ENCODE results near the gene COL26A1. TPM values are rescaled to one million over a fixed set of nuclear protein-coding genes. Genes with fewer than 3 reads are reported as not detected.
"Not testable (repeated sequence)": the region's sequence is repeated elsewhere in the genome, so short reads cannot be mapped to it uniquely, and the experiment has no call there.

Gene COL26A1
- total RNA-seq, 2 experiments from 2014 or later = not detected

GRCh38 chr7:101502466-101503098 lies 139.9 kb downstream of the COL26A1 start:
- H3K9me3 ChIP-seq (ENCODE audit: low read length) = no peaks in the 10 kb centered on the region
- H2AFZ ChIP-seq (ENCODE audit: low read length) = no peak overlapping the region
- TF ChIP-seq, protein P1, sequence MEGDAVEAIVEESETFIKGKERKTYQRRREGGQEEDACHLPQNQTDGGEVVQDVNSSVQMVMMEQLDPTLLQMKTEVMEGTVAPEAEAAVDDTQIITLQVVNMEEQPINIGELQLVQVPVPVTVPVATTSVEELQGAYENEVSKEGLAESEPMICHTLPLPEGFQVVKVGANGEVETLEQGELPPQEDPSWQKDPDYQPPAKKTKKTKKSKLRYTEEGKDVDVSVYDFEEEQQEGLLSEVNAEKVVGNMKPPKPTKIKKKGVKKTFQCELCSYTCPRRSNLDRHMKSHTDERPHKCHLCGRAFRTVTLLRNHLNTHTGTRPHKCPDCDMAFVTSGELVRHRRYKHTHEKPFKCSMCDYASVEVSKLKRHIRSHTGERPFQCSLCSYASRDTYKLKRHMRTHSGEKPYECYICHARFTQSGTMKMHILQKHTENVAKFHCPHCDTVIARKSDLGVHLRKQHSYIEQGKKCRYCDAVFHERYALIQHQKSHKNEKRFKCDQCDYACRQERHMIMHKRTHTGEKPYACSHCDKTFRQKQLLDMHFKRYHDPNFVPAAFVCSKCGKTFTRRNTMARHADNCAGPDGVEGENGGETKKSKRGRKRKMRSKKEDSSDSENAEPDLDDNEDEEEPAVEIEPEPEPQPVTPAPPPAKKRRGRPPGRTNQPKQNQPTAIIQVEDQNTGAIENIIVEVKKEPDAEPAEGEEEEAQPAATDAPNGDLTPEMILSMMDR (conservative IDR thresholded peaks at IDR 0.05; ENCODE audit: low read length) = no peak
- TF ChIP-seq EZH2phosphoT487 (IDR thresholded peaks at IDR 0.05; ENCODE audit: borderline replicate concordance, low read depth, low read length) = no peak
- intact Hi-C loops (cut with micrococcal nuclease; ENCODE audit: unreplicated experiment) = no loop called here
- no peak overlapping the region for H3K4me3 ChIP-seq (ENCODE audit: low read depth, low read length, poor library complexity, severe bottlenecking)
- no peaks in the 10 kb centered on the region for H3K79me2 ChIP-seq (ENCODE audit: insufficient read depth, low read depth, low read length)
- no peaks in the 10 kb centered on the region for H3K36me3 ChIP-seq (ENCODE audit: insufficient read depth, low read length)
- POLR2A ChIA-PET = no interaction called here
- H3K4me1 ChIP-seq (ENCODE audit: insufficient read depth, low read length, poor library complexity, severe bottlenecking) = peaks cover 21% of the 10 kb centered on the region
- no peak for DNase-seq (ENCODE audit: low spot score)
- H3K4me2 ChIP-seq (ENCODE audit: low read length) = no peak overlapping the region
- BruUV-seq (replicated peaks) = no TSS peak
- H3K27ac ChIP-seq (ENCODE audit: low read depth, low read length, poor library complexity, severe bottlenecking) = no peak overlapping the region
- CTCF ChIA-PET (ENCODE audit: unreplicated experiment) = no interaction called here
- H4K20me1 ChIP-seq (ENCODE audit: insufficient read depth, low read length) = no peaks in the 10 kb centered on the region
- H3K9me2 ChIP-seq (ENCODE audit: insufficient read depth, low read length) = no peaks in the 10 kb centered on the region

GRCh38 chr7:101505510-101505909 lies 142.8 kb downstream of the COL26A1 start:
- H2AFZ ChIP-seq (ENCODE audit: low read length); intact Hi-C loops (cut with micrococcal nuclease; ENCODE audit: unreplicated experiment); H3K27ac ChIP-seq (ENCODE audit: low read depth, low read length, poor library complexity, severe bottlenecking); H3K36me3 ChIP-seq (ENCODE audit: insufficient read depth, low read length); H3K4me3 ChIP-seq (ENCODE audit: low read depth, low read length, poor library complexity, severe bottlenecking); H3K9me3 ChIP-seq (ENCODE audit: low read length); H3K79me2 ChIP-seq (ENCODE audit: insufficient read depth, low read depth, low read length); H4K20me1 ChIP-seq (ENCODE audit: insufficient read depth, low read length); H3K4me2 ChIP-seq (ENCODE audit: low read length); H3K9me2 ChIP-seq (ENCODE audit: insufficient read depth, low read length); BruUV-seq (replicated peaks); DNase-seq (ENCODE audit: low spot score): not testable (repeated sequence)
- peaks cover 27% of the 10 kb centered on the region for H3K4me1 ChIP-seq (ENCODE audit: insufficient read depth, low read length, poor library complexity, severe bottlenecking)
- ChIA-PET CTCF (ENCODE audit: unreplicated experiment) (interaction anchor here (0.5 kb wide), 1 partner anchor 1652 kb away, joined by 3 read pairs; no protein-coding TSS in a partner anchor), POLR2A (interaction anchor here (0.7 kb wide), 1 partner anchor 555 kb away, joined by 3 read pairs; no protein-coding TSS in a partner anchor)

GRCh38 chr7:101506531-101506930 lies 143.9 kb downstream of the COL26A1 start:
- H3K9me2 ChIP-seq (ENCODE audit: insufficient read depth, low read length) = no peaks in the 10 kb centered on the region
- POLR2A ChIA-PET = no interaction called here
- no peaks in the 10 kb centered on the region for H3K9me3 ChIP-seq (ENCODE audit: low read length)
- H3K27ac ChIP-seq (ENCODE audit: low read depth, low read length, poor library complexity, severe bottlenecking) = no peak overlapping the region
- TF ChIP-seq, protein P1 (conservative IDR thresholded peaks at IDR 0.05; ENCODE audit: low read length) = no peak
- no peak for TF ChIP-seq EZH2phosphoT487 (IDR thresholded peaks at IDR 0.05; ENCODE audit: borderline replicate concordance, low read depth, low read length)
- H2AFZ ChIP-seq (ENCODE audit: low read length) = no peak overlapping the region
- CTCF ChIA-PET (ENCODE audit: unreplicated experiment) = no interaction called here
- intact Hi-C loops (cut with micrococcal nuclease; ENCODE audit: unreplicated experiment) = no loop called here
- no peaks in the 10 kb centered on the region; the same call in 1 of the 2 replicates for H3K36me3 ChIP-seq (ENCODE audit: insufficient read depth, low read length)
- H3K4me2 ChIP-seq (ENCODE audit: low read length) = no peak overlapping the region
- H4K20me1 ChIP-seq (ENCODE audit: insufficient read depth, low read length) = no peaks in the 10 kb centered on the region
- no peak overlapping the region for H3K4me3 ChIP-seq (ENCODE audit: low read depth, low read length, poor library complexity, severe bottlenecking)
- DNase-seq (ENCODE audit: low spot score) = no peak
- no peaks in the 10 kb centered on the region for H3K79me2 ChIP-seq (ENCODE audit: insufficient read depth, low read depth, low read length)
- BruUV-seq (replicated peaks) = no TSS peak
- peaks cover 27% of the 10 kb centered on the region for H3K4me1 ChIP-seq (ENCODE audit: insufficient read depth, low read length, poor library complexity, severe bottlenecking)

Measured in OCI-LY7 (cell line).